NCI-H345 (cell line): ENCODE results near the gene MAGEA9B.
"Not testable (repeated sequence)": the region's sequence is repeated elsewhere in the genome, so short reads cannot be mapped to it uniquely, and the experiment has no call there.

Source experiments
- DNase-seq: peaks from one replicate; lab custom pipeline; 2025; lab: John Stamatoyannopoulos, UW

MAGEA9B gene

DNA sequence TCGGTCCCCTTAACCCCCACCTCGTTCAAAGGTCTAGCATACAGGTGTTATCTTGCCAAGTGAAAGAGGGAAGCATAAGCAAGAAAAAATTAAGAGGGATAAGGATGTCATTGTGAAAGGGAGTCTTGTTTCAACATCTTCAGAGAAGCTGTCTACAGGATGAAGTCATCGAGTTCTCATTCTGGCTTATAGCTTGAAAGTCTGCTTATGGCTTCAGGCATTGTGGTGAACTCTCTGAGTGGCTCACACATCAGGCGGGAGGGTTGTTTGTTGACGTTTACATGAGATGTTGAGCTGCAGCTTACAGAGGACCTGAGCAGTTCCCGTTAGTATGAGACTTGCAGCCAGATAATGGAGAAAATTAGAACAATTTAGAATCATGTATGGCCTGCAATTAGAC is 16.6 kb downstream of the MAGEA9B start:
- DNase-seq = no peak

DNA sequence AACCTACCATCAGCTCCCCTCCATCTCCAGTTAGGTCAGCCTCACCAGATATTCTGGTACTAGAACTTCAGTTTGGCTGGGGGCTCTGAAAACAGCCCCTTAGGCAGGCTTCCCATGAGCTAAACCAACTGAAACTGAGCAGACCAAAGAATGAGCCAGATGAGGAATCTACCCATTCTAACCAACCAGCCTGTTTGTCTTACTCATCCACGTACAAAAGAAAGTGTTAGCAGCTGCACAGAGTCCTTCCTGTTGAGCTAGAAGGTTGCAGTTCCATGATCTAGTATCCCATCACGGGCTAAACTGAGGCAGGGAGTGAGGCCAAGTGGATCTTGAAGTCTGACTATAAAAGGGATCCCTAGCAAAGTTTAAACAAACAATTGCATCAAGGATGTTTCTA is 17.5 kb downstream of the MAGEA9B start:
- no peak for DNase-seq

DNA sequence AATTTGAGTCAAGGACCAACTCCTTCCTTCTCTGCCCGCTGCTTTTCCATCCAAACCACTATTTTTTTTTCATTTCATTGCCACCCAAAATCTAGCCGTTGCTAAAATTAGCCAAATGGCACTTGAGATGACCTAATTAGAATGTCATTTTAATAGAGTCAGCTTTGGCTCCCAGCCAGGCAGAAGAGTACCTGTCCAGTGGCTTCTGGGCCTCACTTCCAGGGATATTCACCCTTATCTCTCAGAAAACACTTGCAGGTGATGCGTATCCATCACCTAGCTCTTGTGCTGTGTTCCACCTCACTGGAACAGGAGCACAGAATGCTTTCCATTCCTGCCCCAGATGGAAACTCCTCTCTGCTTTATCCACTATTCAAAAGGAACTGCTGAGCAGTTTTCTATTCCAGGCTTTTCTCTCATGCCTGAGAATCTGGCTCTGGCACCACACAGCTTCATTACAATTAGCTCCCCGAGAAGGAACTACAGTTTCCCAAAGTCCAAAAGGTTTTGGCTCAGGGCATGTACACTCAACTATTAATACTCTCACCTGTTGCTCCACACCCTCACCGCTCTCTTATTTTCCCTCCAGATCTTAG is 18.5 kb downstream of the MAGEA9B start:
- no peak for DNase-seq

DNA sequence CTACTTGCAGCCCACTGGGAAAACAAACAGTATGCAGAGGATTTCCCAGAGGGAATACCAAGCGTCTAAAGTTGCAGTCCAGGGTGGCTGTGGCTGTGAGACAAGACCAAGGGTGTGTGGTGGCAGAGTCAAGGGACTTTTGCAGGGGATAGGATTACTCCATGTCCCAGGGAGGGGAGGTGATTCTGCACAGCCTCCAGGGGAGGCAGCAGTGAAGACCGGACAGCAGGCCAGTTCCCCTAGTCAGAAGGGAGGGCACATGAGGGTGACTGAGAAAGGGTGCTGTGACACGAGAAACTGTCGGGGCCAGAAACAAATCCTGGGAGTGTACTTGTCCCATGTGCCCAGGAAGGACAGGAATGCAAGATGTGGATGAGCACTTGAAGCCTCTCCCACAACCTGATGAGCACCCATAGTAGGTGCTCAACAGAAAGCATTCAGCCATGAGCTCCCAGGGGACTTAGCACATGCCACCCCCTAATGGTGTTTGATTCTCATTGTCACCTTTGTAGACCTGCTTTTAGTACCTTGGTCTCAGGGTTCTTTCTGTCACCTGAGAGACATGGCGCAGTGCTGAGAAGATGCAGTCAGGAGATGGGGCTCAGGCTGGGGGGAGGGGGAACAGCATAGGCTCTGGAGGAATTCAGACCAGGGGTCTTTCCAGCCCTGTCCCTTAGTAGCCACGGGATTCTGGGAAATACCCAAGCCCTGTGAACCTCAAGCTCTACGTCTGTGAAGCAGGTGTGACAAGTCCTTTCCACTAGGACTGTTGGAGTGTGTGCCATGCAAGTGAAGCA is 19.4 kb downstream of the MAGEA9B start:
- DNase-seq = no peak

DNA sequence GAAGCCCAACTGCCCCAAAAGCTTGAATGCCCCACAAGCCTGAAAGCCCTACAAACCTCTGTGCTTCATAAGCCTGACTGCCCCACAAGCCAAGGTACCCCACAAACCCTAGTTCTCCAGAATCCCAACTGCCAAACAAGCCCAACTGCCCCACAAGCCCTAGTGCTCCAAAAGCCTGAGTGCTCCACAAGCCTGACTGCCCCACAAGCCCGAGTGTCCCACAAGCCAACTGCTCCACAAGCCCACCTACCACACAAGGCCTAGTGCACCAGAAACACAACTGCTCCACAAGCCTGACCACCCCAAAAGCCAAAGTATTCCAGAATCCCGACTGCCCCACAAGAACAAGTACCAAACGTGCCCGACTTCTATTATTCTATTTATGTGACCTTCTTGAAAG is 23.9 kb downstream of the MAGEA9B start:
- DNase-seq = no peak

DNA sequence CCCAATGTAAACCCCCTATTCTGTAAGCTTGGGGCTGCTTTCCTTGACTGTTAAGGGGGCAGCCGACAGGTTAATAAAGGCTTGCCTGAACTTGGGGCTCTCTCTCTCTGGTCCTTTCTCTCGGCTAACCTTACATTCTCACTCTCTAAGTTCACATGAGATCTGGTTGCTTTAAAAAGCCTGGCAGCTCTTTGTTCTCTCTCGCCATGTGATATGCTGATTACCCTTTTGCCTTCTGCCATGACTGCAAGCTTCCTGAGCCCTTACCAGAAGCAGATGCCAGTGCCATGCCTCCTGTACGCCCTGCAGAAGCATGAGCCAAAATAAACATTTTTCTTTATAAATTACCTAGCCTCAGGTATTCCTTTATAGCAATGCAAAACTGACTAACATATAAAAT is 32.0 kb downstream of the MAGEA9B start:
- not testable (repeated sequence) for DNase-seq

DNA sequence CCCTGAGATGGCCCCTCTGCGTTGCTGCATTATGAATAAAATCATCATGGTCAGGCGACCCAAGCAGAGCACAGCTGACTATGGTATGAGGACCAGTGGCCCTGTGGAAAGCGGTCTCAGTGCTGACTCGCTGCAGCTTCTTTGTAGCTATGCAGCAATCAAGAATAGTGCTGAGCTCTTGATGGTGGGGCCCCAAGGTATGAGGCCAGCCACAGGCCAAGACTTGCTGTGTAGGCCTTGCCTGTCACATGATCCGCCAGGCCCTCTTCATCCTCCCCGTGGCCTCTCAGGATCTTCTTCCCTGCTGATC is 35.4 kb downstream of the MAGEA9B start:
- not testable (repeated sequence) for DNase-seq

DNA sequence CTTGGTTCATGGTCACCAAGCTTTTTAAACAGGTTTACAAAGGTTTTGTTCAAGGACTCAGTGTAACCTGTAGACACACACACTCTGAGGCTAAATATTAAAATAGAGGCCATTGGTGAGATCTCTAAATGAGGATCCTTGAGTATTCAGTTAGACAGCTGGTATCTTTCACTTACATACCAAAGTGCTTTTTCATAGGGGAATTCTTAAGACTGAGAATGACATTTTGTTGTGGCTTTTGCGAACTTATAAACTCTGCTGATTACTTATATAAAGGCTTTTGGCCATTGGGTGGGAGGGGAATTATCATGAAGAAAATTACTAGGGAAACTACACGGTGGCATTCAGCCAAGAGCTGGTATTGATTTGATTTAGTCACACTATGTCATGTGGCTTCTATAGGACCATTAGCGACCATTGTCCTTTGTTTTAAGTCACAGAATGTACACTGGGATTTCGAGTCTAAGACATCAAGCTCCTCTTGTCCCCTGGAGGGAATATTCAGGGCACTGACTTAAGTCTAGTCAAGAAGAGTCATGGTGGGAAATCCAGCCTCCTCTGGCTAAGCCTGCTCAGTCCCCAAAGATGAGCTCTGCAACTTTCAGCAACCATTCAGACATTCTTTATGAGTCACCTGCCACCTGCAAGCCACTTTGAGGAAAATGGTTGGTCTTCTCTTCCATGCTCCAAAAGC is 35.9 kb downstream of the MAGEA9B start:
- DNase-seq = not testable (repeated sequence)

DNA sequence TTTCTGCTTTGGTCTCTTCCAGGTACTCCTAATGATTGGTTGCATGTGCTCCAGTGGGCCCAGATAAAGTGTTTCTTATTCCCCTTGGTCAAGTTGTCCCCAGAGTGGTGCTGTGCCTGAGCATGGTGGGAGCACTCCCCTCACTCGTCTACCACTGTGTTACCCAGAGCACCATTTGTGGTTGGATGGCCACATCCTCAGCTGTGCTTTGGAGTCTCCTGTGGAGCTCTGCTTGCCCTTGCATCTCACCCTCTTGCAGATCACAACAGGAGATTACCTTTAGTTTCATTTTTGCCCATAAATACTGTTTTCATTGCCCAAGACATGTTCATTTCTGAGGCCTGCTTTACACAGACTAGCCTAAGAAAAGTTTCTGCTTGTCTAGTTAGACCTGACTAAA is 36.8 kb downstream of the MAGEA9B start:
- not testable (repeated sequence) for DNase-seq

DNA sequence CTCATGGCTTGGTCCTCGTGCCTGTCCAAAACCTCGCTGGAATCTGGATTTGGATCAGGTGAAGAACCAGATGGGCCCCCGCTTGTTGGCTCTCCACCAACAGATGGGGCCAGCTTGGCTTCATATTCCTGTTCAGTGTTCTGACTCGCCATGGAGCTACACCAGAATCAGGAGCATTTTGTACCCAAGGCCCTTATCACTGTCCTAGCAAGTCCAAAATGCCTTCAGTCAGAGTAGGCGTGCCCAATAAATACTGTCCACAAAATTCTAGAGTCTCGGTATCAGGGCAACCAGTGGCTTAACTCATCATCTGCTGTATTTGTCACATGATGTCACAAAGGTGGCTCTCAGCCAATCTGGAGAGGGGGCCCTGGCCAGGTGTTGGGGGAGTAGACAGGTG is 37.6 kb downstream of the MAGEA9B start, which contains the start of gene HSFX3:
TSS of gene HSFX3 (minus strand) at position 224 of the 400 bp plus-strand sequence. CDS start at position 152, 72 bp downstream.
- not testable (repeated sequence) for DNase-seq

DNA sequence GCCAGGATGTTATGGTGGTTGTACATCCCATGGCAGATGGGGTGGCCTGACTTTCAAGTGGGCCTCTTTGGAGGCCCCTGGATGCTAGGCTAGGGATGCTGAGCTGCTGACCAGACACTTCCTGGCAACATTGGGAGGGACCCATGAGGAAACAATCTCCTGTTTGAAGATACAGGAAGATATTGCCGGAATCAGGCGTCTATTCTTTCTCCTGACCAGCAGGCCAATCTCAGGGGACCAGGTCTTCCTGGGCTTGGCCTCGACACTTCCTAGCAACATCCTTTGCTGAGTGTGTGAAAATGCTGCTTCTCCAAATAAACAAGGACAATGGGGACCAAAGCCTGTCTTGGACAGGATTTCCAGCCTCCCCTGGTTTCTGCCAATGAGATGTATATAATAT is 39.5 kb downstream of the MAGEA9B start:
- not testable (repeated sequence) for DNase-seq

DNA sequence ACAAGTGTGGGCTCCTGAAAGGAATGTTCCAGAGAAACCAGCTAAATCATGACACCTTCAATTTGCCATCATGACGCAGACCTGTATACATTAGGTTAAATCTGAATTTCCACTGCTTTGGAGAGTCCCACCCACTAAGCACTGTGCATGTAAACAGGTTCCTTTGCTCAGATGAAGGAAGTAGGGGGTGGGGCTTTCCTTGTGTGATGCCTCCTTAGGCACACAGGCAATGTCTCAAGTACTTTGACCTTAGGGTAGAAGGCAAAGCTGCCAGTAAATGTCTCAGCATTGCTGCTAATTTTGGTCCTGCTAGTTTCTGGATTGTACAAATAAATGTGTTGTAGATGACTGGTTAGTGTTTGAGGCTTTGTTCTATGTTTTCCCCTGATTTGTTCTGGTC is 40.3 kb downstream of the MAGEA9B start:
- DNase-seq = not testable (repeated sequence)

DNA sequence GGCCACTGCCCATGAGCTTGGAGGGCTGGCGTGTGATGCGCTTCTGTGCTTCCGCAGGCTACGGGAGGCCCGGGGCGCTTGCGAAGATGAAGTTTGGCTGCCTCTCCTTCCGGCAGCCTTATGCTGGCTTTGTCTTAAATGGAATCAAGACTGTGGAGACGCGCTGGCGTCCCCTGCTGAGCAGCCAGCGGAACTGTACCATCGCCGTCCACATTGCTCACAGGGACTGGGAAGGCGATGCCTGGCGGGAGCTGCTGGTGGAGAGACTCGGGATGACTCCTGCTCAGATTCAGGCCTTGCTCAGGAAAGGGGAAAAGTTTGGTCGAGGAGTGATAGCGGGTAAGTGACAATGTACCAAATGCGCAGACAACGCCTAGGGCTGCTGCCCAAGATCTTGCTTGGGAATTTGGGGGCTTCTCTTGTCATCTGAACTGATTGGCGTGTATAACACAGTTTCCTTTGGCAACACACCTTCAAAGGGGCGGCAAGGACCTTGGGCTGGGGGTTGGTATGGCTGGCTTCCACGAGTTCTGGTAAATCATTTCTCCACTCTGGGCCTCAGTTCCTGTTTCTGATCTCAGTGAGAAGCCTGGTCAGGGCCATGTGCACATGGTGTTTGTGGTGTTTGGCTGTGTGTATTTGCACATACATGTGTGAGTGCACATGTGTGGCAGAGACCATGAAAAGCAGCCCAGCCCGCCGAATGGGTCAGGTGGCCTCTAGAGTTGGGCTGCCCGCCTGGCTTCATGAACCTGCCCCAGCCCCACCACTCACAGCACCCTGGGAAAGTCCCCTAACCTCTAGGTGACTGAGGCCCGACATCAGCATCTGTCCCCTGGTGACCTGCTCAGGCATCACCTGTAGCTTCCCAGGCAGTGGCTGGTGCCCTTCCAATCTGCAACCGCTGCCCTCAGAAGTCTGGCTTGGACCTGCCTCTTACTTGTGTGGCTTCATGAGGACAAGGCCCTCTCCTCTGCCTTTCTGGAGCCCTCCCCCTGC is 41.4 kb downstream of the MAGEA9B start:
- not testable (repeated sequence) for DNase-seq

DNA sequence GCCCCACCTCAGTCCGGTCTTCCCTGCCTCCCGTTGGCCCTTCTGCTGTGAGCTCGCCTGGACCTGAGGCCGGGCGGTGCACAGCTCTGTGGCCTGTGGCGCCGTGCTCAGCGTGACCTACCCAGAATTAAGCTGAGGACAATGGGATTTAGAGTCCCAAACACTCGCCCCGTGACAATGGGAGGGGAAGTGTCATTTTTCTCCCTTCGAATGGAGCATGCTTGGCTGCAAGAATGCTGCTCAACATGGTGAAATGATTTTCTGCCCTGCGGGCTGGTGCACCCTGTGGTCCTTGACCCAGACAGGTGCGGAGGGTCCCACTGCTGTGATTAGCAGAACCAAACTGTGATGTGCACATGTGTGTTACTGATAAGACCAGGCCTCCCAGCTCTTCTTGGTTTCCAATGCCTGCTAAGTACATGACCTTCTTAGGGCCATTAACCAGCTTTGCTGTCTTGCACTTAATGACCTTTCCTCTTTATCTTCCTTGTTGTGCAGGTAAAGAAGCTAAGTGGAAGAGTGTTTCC is 45.7 kb downstream of the MAGEA9B start:
- no peak for DNase-seq

DNA sequence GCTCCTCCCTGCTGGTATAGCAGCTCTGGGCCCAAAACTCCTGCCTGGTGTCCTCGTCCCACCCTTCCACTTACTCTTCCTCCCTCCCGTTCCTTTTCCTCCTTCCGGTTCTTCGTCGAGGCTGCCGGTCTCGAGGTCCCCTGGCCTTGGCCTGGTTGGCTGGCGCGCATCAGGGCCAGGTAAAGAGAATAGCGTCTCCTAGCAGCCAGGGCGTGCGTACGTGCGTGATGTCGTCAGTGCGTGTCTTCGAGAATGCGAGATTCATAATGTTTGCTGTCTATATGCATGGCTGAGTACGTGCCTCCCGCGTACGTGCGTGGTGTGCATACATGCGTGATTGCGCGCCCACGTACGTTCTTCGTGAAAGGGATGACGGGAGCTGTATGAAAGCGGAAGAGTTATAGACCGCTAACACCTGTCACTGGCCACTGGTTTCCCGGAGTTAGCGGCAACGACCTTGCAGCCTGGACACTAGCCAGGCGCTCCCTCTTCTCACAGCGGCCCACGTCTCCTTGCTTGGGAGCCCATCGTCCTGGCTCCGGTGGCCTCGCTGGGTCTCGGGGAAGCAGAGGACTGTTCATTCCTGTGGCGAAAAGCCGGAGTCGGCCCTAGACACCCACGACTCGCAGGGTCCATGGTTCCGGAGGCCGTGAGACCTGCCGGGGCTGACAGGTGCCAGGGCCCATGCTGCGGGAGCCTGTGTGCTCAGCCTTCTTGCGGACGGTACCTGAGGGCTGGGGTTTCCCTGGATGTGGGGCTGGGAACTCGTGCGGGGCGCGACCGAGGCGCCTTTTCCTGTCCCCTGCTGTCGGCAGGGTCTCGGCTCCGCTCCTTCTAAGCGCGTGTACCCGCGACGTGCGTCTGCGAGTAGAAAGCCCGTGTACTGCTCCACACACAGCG is 46.4 kb downstream of the MAGEA9B start, which contains the start of gene EOLA1:
TSS of gene EOLA1 (plus strand) at position 392 of the 900 bp plus-strand sequence. CDS start 4,619 bp downstream, outside the sequence.
- DNase-seq = peak; percentile 95

DNA sequence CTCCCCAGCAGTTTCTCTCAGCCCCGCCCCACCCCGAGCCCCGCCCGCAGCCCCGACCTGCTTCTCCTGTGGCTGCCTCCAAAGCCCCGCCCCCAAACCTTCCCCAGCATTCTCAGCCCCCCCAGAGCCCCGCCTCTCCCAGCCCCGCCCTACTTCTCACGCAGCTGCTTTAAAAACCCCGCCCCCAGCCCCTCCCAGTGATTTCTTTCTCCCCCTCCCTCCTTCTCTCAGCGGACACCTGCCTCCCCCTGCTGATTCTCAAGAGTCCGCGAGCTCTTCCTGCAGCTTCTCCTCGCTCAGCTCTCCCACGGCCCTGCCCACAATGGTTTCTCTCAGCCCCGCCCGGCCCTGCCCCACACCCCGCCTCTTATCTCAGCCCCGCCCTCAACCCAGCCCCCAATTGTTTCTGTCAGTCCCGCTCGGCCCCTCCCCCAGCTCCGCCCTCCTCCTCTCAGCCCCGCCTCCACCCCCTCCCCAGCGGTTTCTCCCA is 47.1 kb downstream of the MAGEA9B start:
- peak; percentile 92 for DNase-seq

DNA sequence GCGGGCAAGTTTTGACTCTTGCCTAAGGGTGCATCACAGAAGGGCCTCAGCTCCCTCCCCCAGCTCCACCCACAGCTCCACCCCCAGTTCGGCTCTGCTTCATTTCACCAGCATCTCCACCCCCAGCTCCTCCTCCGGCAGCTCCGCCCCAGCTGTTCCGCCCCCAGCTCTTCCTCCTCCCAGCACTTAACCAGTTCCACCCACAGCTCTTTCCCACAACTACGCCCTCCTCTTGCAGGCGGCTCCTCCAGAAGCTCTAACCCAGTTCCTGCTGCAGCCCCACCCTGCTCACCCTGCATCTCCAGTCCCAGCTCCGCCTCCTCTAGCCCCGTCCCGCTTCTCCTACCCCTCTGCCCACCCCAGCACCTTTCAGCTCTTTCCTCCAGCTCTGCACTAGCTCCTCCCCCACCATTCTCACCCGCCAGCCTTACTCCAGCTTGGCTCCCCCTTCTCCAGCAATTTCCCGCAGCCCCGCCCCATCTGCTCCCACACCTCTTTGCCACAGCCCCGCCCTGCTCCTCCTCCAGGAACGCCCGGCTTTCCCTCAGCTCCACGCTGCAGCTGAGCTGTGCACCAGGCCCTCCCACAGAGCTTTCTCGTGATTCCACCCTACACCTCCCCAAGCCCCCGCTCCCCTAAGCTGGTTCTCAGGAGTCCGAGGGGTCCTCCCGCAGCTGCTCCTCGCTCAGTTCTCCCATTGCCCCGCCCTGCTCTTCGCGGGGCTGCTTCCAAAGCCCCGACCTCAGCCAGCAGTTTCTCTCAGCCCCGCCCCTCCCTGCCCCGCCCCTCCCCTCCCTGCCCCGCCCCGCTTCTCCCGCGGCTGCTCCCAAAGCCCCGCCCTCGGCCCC is 47.8 kb downstream of the MAGEA9B start:
- peak; percentile 97 for DNase-seq

DNA sequence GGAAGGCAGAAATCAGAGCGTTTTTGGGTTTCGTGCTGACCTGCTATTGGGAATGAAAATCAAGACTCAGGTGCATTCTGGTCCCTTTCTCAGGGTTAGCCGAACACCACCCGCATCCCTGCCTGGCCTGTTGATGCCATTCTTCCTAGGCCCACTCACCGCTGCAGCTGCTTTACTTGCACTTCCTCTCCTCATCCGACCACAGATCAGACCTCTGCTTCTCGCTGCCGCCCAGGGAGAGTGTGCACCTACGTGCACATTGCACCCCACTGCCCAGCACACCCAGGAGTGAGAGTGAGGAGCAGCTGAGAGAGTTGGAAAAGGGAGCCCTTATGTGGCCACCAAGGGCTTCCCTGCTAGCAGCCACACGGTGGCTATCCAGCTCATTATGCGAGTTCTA is 49.8 kb downstream of the MAGEA9B start:
- DNase-seq = not testable (repeated sequence)

DNA sequence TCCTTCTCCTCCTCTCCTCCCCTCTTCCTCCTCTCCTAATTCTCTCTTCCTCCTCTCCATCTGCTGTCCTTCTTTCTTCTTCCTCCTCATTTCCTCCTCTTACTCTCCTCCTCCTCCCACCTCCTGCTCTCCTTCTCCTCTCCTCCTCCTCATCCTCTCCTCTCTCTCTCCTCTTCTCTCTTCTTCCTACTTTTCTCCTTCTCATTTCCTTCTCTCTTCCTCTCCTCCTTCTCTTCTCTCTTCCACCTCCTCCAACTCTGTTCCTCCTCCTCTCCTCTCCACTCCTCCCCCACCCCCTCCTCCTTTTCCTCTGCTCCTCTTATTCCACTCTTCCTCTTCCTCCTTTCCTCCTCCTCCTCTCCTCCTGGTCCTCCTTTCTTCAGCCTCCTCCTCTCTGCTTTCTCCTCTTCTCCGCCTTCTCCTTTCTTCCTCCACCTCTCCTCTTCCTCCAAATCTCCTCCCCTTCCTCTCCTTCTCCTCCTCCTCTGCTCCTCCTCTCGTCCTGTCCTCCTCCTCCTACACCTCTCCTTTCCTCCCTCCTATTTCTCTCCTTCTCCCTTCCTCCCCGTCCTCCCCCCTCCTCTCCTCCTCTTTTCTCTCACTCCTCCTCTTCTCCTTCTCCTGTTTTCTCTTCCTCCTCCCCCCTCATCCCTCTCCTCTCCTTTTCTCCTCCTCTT is 52.2 kb downstream of the MAGEA9B start:
- not testable (repeated sequence) for DNase-seq
